IPS-18c (cell line): ENCODE data around the gene SMYD3.

Source experiments
- H3K4me3 ChIP-seq: 2 replicates; pipeline ENCODE4 v1.7.0; 2013; ENCODE audit warnings: low read depth, mild to moderate bottlenecking, low read length, moderate library complexity; ENCODE audit not compliant: insufficient read depth
- H3K9me3 ChIP-seq: one replicate; pipeline ENCODE4 v1.6.1; 2013; ENCODE audit warnings: mild to moderate bottlenecking, low read length, moderate library complexity; ENCODE audit not compliant: control insufficient read depth, insufficient read depth

The SMYD3 gene

GRCh38 chr1:245810181-245810769, 696.8 kb downstream of the SMYD3 start:
- peaks cover 2% of the 10 kb centered on the region for H3K9me3 ChIP-seq
- no peak overlapping the region for H3K4me3 ChIP-seq

- Histone ChIP-seq H3K9me3 (peaks cover 2% of the 10 kb centered on the region), H3K4me3 (no peak overlapping the region)
Observed at GRCh38 chr1:245809361-245809760, 697.7 kb downstream of the SMYD3 start.

GRCh38 chr1:245807954-245808719, 698.9 kb downstream of the SMYD3 start:
- no peak overlapping the region for H3K4me3 ChIP-seq

GRCh38 chr1:245807306-245807705, 699.8 kb downstream of the SMYD3 start:
- no peak overlapping the region for H3K4me3 ChIP-seq
- H3K9me3 ChIP-seq = no peaks in the 10 kb centered on the region

More at GRCh38 chr1:245807954-245808719, 698.9 kb downstream of the SMYD3 start:
- H3K9me3 ChIP-seq = peaks cover 2% of the 10 kb centered on the region

GRCh38 chr1:245805532-245805931, 701.5 kb downstream of the SMYD3 start:
- Histone ChIP-seq H3K9me3 (no peaks in the 10 kb centered on the region), H3K4me3 (no peak overlapping the region)

DNA sequence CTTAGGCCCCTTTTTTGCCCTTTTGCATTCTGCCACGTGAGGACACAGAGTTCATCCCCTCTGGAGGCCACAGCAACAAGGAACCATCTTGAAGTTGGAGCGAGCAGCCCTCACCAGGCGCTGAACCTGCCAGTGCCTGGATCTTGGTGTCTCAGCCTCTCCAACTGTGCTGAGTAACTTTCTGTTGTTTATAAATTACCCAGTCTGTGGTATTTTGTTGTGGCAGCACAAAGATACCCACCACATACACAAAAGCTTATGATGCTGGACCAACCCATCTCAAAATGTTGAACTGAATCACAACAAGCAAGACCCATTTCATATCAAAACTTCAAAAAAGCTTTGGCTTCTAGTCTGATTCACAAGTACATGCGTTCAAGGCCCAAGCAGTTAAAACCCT, 702.4 kb downstream of the SMYD3 start:
- Histone ChIP-seq H3K4me3 (no peak overlapping the region), H3K9me3 (no peaks in the 10 kb centered on the region)

DNA sequence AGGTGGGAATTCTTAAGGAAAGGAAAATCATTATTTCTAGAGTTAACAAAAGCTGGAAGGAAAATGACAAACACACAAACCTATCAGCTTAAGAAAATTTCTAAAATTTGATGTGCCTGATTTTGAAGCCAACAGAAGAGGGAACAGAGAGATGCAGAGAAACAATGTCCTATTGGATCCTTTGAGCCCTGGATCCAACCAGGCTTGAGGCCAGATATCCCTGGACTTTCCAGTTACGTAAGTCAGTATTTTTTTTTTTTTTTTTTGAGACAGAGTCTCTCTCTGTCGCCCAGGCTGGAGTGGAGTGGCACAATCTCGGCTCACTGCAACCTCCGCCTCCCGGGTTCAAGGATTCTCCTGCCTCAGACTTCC, 703.4 kb downstream of the SMYD3 start:
- H3K9me3 ChIP-seq = no peaks in the 10 kb centered on the region
- H3K4me3 ChIP-seq = no peak overlapping the region

GRCh38 chr1:245802941-245803665, 704.0 kb downstream of the SMYD3 start:
- H3K4me3 ChIP-seq = no peak overlapping the region

GRCh38 chr1:245800901-245801605, 706.0 kb downstream of the SMYD3 start:
- no peaks in the 10 kb centered on the region for H3K9me3 ChIP-seq
- H3K4me3 ChIP-seq = no peak overlapping the region

More at GRCh38 chr1:245802941-245803665, 704.0 kb downstream of the SMYD3 start:
- no peaks in the 10 kb centered on the region for H3K9me3 ChIP-seq

DNA sequence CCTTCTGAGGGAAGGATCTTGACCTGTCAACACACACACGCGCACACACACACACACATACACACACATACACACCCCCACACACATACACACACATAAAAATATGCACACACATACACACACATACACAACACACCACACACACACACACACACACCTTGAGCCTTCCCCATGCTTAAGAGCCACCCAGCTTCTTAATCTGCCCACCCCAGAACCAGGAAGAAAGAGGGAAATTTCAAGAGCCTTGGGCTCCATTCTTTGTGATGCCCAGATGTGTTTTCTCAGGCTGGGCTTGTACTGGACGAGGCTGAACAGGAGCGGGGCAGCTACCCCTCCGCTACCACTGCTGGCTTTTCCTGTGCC, 708.7 kb downstream of the SMYD3 start:
- H3K4me3 ChIP-seq = no peak overlapping the region

DNA sequence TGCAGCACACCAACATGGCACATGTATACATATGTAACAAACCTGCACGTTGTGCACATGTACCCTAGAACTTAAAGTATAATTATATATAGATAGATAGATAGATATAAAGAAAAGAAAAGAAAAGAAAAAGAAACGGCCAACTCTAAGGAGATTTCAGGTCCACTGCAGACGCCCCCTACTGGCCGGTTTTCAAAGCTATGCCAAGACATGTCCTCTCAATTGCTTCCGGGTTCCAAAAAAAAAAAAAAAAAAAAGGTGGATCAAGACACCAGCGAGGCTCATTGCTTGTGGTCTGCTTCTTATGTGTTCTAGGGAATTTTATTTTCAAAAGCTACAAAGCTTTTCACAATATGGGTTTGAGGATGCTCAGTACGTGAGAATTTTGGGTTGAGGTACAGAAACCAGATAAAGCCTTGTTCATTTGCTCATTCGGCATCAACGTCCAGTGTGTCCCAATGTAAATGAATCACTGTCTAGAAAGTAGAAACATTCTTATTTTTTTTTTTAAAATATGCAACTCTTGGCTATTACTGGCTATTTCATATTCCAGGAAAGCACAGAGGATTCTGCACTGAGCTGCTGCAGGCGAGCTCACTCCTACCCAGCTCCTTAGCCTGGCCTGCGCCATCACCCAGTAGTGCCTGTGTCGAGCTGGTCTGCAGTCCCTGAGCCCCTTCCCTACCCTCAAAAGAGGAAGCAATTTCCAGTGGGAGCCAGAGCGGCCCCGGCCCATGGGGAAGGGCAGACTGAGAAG, 709.3 kb downstream of the SMYD3 start:
- no peaks in the 10 kb centered on the region for H3K9me3 ChIP-seq
- no peak overlapping the region for H3K4me3 ChIP-seq

More for the DNA sequence above, 708.7 kb downstream of the SMYD3 start:
- H3K9me3 ChIP-seq = no peaks in the 10 kb centered on the region

- H3K4me3 ChIP-seq = no peak overlapping the region
Observed at GRCh38 chr1:245791410-245792312, 715.4 kb downstream of the SMYD3 start.

GRCh38 chr1:245790441-245790840, 716.6 kb downstream of the SMYD3 start:
- Histone ChIP-seq H3K9me3 (no peaks in the 10 kb centered on the region), H3K4me3 (no peak overlapping the region)

More at GRCh38 chr1:245791410-245792312, 715.4 kb downstream of the SMYD3 start:
- H3K9me3 ChIP-seq = no peaks in the 10 kb centered on the region

DNA sequence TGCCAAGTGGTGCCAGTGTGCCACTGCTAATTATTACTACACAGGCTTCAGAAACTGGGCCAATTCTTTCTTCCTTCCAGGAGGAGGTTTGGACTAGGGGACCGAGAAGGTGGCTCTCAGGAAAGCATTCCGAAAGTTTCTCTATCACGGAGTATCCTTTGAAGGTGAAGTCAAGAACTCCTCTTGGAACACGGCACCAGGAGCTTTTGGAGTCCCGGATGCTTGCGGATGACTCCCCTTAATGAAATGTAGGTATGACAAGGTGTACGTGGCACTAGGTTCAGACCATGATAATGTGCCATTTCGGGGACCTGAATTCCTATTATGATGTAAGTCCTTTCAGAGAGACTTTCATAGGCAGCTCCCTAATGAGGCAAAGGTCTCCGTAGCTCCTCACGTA, 718.2 kb downstream of the SMYD3 start:
- Histone ChIP-seq H3K9me3 (no peaks in the 10 kb centered on the region), H3K4me3 (no peak overlapping the region)

DNA sequence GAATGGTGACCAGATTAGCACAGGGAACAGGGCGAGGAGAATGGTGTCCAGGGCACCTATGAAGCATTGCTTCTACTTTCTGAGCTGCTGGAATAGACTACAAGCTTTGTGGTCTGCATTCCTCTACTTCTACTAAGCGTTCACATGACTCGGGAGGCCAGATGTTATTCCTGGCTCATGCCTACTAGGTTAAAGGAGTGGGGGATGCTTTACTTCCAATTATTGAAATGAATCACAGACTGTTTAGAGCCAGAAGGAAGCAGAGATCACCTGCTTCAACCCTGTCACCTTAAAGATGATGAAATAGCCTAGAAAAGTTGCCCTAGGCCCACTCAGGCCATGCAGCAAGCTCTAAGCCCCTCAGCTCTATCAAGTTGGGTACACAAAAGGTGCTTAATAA, 718.8 kb downstream of the SMYD3 start:
- Histone ChIP-seq H3K4me3 (no peak overlapping the region), H3K9me3 (no peaks in the 10 kb centered on the region)

DNA sequence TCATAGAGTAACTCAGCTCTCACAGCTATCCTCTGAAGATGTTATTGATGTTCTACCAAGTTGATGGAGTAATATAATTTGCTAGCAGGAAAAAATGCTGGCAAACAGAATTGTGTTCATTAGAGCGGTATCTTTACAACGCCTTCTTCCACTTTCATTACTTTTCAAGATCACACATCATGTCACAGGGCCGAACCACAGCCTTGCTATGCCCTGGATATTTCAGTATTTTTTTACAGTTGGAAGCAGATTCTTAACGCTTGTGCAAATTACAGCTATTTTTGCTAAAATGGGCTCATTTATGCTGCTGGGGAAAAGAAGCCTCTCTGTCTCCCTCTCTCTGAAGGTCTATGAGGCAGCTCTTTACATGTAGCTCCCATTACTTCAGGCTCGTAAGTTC, 720.1 kb downstream of the SMYD3 start:
- Histone ChIP-seq H3K4me3 (no peak overlapping the region), H3K9me3 (no peaks in the 10 kb centered on the region)
